Measurements from ENCODE around the gene RETREG1. TPM values are rescaled to one million over a fixed set of nuclear protein-coding genes. Genes with fewer than 3 reads are reported as not detected.
A peak's percentile ranks its signal among the peaks of the same experiment; 100 is the strongest.

RETREG1 gene
- total RNA-seq, 4 donors from 2014 or later, result 29.1 to 58.8 (median 43.3) TPM

GRCh38 chr5:16540421-16540820 is 76.4 kb downstream of the RETREG1 start:
- no peak for TF ChIP-seq POLR2A (IDR thresholded peaks at IDR 0.05)
- TF ChIP-seq CTCF (IDR thresholded peaks at IDR 0.05), result no peak
- intact Hi-C loops (cut with DNase I; ENCODE audit: low total_unique reads), result loop anchor here (10.0 kb wide), 1 partner anchor 46 kb away; no protein-coding TSS in a partner anchor
- H3K4me3 ChIP-seq (ENCODE audit: low read depth, poor library complexity, severe bottlenecking), result no peak overlapping the region
- DNase-seq (ENCODE audit: low spot score in 2 of 2), result peak in 1 of 2 donors; percentile 84
- WGBS, 2 donors, result 63 to 67% methylated on average over 3 of the region's 3 CpGs

GRCh38 chr5:16539169-16539666 is 77.6 kb downstream of the RETREG1 start:
- no peak overlapping the region for H3K4me3 ChIP-seq (ENCODE audit: low read depth, poor library complexity, severe bottlenecking)
- intact Hi-C loops (cut with DNase I; ENCODE audit: low total_unique reads), result no loop called here
- DNase-seq (ENCODE audit: low spot score in 2 of 2), result peak; percentile 88 to 96
- WGBS, 2 donors, result 17 to 18% methylated on average over 12 of the region's 12 CpGs
- no peak for TF ChIP-seq CTCF (IDR thresholded peaks at IDR 0.05)
- no peak for TF ChIP-seq POLR2A (IDR thresholded peaks at IDR 0.05)

GRCh38 chr5:16538006-16538405 is 78.8 kb downstream of the RETREG1 start:
- no peak for TF ChIP-seq POLR2A (IDR thresholded peaks at IDR 0.05)
- TF ChIP-seq CTCF (IDR thresholded peaks at IDR 0.05), result no peak
- intact Hi-C loops (cut with DNase I; ENCODE audit: low total_unique reads), result no loop called here
- peak in 1 of 2 donors; percentile 82 for DNase-seq (ENCODE audit: low spot score in 2 of 2)
- WGBS, 2 donors, result 85 to 92% methylated on average over 8 of the region's 8 CpGs
- H3K4me3 ChIP-seq (ENCODE audit: low read depth, poor library complexity, severe bottlenecking), result no peak overlapping the region

- intact Hi-C loops (cut with DNase I; ENCODE audit: low total_unique reads), result no loop called here
- DNase-seq (ENCODE audit: low spot score in 2 of 2), result peak in 1 of 2 donors; percentile 73
- H3K4me3 ChIP-seq (ENCODE audit: low read depth, poor library complexity, severe bottlenecking), result no peak overlapping the region
- no peak for TF ChIP-seq CTCF (IDR thresholded peaks at IDR 0.05)
- WGBS, 2 donors, result 85 to 96% methylated on average over 4 of the region's 4 CpGs
Measured at GRCh38 chr5:16536818-16537217, 80.0 kb downstream of the RETREG1 start.

- intact Hi-C loops (cut with DNase I; ENCODE audit: low total_unique reads), result no loop called here
- 57 to 81% methylated on average over 6 of the region's 6 CpGs for WGBS, 2 donors
- no peak for DNase-seq (ENCODE audit: low spot score in 2 of 2)
- TF ChIP-seq POLR2A (IDR thresholded peaks at IDR 0.05) (no peak), CTCF (IDR thresholded peaks at IDR 0.05) (no peak)
- H3K4me3 ChIP-seq (ENCODE audit: low read depth, poor library complexity, severe bottlenecking), result no peak overlapping the region
Measured at GRCh38 chr5:16536246-16536645, 80.6 kb downstream of the RETREG1 start.

GRCh38 chr5:16534280-16534679 is 82.5 kb downstream of the RETREG1 start:
- TF ChIP-seq POLR2A (IDR thresholded peaks at IDR 0.05), result no peak
- no peak for TF ChIP-seq CTCF (IDR thresholded peaks at IDR 0.05)
- no peak overlapping the region for H3K4me3 ChIP-seq (ENCODE audit: low read depth, poor library complexity, severe bottlenecking)
- WGBS, 2 donors, result 85 to 100% methylated on average over 1 of the region's 1 CpG
- intact Hi-C loops (cut with DNase I; ENCODE audit: low total_unique reads), result no loop called here
- no peak for DNase-seq (ENCODE audit: low spot score in 2 of 2)

Measured in lower leg skin (tissue), 4 donors.